Midbrain (tissue), 1 donor: ENCODE results near the gene TPSG1.
A peak's percentile ranks its signal among the peaks of the same experiment; 100 is the strongest.
"Not testable (repeated sequence)": the region's sequence is repeated elsewhere in the genome, so short reads cannot be mapped to it uniquely, and the experiment has no call there.

ENCODE experiments used
- DNase-seq: peaks from one replicate; lab custom pipeline; 2025; lab: John Stamatoyannopoulos, UW

The TPSG1 gene

DNA sequence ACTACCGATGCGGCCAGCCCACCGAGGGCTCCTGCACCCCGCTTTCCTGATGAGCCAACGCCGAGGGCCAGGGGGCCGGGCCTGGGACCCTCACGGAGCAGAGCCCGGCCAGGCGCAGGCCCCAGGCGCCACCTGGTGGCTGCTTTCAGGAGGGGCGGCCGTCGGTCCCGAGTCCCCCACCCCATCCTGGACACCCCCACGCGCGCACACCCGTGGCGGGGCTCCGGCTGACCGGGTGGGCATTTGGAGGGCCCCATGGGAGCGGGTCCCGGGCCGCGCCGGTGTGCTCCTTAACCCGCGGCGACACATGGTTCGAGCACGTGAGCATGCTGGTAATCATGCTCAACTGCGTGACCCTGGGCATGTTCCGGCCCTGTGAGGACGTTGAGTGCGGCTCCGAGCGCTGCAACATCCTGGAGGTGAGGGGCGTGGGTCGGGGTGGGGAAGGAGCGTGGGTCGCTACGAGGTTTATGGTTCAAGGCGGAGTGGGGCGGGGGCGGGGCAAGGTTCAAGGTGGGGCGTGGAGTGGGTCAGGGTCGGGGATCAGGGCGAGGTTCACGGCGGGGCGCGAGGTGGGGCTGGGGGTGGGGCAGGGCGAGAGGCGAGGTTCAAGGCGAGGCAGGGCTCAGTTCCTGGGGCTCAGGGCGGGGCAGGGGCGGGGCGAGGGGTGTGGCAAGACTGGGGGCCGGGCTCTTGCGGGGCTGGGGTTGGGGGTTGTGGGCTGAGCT, 30.2 kb downstream of the TPSG1 start:
- no peak for DNase-seq

DNA sequence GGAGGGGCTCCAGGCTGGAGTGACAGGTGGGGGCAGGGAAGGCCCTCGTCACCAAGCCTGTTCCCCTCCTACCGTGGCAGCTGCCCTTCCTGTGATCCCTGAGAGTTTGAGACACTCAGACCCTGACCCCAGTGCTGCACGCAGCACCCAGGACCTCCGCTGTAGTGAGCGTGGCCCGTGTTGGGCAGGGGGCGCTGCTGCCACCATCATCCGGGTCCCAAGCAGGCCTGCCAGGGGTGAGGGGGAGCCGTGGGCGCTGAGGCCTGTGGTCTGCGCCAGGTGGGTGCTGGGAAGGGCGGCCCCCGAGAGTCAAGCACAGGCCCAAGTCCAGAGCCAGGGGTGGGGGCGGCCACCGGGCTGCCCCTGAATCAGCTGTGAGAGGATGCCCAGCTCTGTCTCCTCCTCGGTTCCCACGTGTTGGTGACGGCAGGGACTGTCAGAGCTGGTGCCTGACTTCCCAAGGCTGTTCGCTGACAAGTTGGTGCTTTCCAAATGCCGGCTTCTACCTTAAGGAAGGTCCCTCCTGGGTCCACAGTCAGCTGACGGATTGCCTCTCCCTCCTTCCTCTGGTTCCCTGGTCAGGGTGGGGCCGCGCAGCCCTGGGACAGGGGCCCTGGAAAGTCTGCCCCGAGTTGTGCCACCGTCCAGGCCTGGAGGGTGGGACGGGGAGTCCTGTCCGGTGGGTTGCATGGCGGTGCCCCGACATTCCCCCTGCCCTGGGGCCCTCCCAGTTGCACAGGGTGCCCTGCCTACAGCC, 31.1 kb downstream of the TPSG1 start:
- DNase-seq = no peak

DNA sequence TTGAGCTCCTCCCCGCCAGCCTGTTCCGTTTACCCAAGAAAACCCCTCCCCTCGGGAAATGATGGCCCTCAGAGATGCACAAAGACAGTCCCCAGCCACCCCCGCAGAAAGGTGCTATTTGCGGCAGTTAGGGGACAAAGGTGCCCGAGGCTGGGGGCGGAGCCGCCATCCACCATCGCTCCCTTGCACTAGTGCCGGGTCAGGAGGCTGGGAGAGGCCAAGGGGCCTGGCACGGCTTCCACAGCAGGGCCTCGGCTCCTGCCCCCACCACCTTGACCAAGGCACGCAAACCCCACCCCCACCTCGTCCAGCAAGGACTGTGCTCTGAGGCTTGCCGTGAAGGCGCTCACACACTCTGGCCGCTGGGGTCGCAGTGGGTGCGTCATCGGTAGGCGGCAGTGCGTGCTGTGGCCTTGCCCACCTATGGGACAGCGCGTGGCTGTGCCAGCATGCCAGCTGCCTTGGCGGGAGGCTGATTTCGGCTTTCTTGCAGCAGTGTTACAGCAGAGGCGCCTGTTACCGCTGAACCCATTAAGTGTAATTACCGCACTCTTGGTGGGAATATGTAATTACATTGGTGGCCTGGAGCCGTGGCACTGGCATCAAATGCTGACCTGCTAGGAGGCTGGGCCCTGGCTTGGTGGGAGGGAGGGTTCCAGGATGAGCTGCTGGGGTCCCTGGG, 31.8 kb downstream of the TPSG1 start:
- DNase-seq = no peak

DNA sequence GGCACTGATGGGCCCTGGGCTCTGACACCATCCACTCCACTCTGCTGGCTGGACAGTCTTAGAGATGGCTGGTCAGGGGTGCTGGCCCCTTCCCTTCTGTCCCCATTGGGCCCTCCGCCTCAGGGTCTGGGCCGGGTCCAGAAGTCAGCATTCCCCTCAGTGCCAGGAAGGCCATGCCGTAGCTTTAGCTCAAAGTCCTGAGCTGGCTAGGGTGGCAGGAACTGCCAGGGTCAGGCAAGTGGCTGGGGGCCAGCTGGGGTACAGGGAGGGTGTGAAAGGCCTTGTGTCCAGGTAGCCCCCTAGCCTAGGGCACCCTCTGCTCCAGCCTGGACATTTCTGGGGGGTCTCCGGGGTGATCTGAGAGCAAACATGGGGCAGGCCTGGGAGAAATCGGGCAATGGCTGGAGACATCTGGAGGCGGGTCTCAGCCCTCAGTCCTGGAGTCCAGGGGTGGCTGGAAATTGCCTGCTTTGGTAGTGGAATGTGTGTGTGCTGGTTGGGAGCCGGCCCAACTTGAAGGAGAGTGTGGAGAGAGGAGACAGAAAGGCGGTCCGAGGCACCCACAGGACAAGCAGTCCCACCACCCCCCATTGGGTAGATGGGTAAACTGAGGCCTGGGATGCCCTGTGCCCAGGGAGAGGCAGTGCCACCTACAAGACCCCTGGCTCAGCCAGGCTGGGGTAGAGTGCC, 32.5 kb downstream of the TPSG1 start:
- no peak for DNase-seq

DNA sequence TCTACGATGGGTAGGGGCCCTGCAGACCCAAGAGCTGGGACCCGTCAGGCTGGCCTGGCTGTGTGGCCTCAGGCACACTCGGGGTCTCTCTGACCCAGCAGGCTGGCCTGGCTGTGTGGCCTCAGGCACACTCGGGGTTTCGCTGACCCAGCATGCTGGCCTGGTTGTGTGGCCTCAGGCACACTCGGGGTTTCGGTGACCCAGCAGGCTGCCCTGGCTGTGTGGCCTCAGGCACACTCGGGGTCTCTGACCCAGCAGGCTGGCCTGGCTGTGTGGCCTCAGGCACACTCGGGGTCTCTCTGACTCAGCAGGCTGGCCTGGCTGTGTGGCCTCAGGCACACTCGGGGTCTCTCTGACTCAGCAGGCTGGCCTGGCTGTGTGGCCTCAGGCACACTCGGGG, 34.3 kb downstream of the TPSG1 start:
- DNase-seq = not testable (repeated sequence)

DNA sequence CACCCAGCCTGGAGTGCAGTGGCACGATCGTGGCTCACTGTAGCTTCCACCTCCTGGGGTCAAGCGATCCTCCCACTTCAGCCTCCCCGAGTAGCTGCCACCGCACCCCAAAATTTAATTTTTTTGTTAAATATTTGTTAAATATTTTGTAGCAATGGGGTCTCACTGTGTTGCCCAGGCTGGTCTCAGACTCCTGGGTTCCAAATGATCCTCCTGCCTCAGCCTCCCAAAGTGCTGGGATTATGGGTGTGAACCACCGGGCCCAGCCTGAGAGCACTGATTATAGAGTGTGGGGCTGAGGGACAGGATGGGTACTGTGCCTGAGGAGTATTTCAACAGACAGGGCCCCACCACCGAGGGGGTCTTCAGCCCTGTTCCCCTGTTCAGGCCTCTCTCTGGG, 35.6 kb downstream of the TPSG1 start:
- no peak for DNase-seq

DNA sequence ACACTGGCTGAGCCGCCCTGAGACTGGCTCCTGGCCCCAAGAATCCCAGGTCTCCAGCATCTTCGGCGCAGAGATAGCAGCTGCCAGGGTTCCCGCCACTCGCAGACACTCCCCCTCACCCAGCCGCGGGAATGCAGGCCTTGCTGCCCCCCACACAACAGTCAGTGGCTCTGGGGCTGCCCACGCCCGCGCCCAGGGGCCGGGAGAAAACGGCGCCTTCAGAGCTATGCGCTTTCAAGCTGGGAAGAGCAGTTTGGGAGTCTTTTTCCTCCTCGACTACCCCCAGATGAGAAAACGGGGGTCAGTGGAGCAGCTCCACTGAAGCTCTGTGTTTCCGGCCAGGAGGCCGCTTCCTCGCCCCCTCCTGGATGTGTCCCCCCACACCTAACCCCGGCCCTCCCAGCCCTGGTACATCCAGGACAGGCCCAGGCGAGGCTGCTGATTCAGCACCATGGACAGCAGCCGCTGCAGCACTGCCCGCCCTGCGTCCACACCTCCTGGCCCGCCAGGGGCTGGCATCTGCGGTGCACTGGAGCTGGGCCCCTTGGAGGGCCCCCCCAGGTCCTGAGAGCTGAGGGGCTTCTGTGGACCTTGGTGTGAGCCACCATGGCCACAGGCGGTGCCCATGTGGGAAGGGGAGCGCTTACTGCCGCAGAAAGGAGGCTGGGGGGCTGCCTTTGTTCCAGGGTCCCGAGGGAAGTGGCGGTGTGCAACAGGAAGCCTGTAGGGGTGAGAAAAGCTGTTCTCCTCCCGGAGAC, 36.5 kb downstream of the TPSG1 start:
- DNase-seq = no peak

DNA sequence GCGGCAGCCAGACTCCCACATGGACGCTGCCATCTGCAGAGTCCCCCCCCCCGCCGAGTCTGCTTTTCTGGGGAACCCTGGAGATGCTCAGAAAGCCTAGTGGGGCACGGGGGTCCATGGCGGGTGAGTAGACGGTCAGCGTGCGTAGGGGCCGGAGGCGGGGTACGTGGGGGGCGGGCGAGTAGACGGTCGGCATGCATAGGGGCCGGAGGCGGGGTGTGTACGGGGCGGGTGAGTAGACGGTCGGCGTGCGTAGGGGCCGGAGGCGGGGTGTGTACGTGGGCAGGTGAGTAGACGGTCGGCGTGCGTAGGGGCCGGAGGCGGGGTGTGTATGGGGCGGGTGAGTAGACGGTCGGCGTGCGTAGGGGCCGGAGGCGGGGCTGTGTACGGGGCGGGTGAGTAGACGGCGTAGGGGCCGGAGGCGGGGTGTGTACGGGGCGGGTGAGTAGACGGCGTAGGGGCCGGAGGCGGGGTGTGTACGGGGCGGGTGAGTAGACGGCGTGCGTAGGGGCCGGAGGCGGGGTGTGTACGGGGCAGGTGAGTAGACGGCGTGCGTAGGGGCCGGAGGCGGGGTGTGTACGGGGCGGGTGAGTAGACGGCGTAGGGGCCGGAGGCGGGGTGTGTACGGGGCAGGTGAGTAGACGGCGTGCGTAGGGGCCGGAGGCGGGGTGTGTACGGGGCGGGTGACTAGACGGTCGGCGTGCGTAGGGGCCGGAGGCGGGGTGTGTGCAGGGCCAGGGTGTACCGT, 39.4 kb downstream of the TPSG1 start:
- not testable (repeated sequence) for DNase-seq

DNA sequence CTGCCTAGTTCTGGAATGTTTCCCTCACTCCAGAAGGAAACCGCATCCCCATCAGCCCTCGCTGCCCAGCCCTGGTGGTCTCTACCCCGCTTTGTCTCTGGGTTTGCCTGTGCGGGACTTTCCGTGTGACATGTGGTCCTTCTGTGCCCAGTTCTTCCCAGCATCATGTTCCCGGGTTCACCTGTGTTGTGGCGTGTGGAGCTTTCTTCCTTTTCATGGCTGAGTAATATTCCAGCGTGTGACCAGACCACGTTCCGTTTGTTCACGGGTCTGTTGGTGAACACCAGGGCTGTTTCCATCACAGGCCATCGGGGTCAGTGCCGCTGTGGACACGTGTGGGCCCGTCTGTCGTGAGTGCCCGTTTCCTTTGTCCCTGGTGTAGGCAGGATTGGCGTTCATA, 40.1 kb downstream of the TPSG1 start:
- no peak for DNase-seq

DNA sequence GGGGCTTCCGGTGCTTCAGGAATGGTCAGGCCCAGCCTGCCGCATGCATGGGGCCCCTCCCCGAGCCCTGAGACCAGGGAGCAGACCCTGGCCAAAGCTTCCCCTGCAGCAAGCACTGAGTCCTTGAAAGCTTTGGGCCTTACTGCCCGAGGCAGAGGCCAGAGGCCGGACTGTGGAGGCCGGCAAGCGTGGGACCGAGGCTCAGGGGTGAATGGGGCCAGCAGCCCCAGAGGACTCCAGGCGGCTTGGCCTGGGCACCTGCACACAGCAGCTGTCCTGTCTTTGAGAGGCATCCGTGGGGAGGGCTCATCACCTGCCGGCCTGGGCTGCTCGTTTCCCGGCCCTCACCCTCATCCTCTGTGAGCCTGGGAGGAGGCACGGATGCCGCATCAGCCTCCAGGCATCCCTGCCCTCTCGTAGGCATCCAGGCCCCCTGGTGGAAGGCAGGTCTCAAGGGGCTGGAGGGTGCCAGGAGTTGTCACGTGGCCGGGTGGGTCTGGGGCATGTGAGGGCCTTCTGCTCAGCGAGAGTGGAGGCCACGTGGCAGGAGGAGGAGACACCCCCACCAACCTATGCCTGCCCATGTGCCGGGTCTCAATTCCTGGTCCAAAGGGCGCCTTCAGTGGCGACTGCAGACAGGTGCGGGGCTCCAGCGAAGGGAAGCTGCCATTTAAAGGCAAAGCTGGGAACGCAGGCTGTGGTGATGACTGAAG, 40.8 kb downstream of the TPSG1 start:
- DNase-seq = no peak

DNA sequence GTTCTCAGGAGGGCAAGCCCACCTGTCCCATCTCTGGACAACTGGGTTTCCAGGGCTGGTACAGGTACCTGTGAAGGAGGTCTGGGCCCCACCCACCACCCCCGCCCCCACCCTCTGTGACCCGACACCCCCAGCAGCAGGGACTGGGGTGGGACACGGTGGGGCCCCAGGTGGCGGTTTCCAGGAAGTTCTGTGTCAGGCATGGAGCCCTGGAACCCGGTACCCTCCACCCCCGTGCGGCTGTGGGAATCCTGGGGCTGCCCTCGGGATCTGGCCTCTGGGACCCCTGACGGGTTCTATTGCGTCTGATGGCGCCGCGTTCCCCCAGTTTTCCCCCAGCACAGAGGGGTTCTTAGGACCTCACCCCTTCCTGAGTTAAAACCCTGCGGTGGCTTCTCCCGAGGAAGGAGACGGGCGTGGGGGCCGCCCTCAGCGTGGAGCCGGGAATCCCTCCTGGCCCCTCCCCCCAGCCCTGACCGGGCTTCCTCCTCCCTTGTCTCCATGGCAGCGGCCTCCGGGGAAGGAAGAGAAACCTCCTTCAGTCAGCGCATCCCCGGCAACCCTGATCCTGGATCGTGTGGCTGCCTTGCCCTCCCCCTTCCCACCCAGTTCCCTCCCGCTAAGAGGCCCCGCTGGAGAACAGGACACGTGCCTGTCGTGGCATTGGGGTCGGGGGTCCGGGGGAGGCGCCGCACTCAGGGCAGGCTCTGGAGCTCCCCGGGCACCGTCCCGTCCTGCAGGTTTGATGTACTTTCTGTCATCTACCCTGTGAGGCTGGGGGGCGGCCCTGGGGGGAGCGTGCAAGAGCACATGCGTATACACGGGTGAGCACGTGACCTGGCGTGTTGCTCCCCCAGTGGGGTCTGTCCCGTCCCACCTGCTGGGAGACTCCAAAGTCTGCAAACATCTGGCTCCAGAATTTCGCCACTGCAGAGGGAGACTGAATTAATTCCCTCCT, 41.8 kb downstream of the TPSG1 start:
- DNase-seq = peak; percentile 18

DNA sequence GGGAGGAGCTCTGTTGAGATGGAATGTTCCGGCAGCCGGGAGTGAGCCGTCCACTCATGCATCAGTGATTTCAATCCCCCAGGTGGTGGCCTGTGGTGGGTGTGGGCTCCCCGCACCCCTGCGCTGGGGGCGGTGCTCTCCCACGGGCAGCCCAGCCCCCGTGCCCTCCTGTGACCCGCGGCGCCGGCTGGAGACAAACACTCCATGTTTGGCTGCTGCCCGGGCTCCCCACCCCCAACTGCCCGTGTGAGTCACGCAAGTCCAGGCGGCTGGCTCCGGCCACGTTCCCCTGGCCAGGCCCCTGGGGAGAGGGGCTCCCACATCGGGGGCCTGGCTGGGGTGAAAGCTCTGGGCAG, 42.8 kb downstream of the TPSG1 start:
- no peak for DNase-seq

DNA sequence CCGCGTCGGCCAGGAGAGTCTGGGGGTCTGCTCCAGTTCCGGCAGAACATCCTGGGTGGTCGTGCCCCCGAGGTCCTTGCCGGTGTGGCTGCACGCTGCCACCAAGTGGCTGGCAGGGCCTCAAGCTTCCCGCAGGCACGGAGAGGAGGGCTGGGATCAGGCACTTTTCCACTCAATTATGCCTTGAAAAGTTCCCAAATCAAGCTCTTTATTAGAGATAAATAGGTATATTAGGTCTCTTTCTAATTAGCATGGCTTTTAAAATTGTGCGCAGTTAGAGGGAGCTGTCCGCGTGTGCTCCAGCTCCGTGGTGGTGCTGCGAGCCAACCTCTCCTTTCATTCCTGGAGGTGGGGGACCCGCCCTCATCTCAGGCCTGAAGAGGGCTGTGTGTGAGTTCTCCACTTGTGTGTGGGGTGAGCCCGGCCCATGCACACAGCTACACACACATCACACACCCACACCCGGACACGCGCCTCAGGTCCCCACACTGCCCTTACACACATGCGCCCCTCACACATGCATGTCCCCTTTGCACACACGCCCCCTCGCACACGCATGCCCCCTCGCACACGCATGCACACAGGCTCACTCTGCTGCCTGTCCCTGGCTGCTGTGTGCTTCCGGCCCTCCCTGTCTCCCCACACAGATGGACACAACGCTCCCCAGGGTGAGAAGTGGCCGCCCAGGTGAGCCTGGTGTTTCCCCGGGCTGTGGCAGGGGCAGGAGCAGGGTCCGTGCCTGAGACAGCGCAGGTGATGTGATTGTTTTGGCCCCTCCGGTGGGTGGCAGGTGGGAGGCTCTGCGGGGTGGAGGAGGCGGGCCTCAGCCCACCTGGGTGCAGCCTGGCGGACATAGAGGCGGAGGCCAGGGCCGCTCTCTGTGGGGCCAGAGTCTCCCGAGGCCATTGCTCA, 43.4 kb downstream of the TPSG1 start:
- DNase-seq = no peak

DNA sequence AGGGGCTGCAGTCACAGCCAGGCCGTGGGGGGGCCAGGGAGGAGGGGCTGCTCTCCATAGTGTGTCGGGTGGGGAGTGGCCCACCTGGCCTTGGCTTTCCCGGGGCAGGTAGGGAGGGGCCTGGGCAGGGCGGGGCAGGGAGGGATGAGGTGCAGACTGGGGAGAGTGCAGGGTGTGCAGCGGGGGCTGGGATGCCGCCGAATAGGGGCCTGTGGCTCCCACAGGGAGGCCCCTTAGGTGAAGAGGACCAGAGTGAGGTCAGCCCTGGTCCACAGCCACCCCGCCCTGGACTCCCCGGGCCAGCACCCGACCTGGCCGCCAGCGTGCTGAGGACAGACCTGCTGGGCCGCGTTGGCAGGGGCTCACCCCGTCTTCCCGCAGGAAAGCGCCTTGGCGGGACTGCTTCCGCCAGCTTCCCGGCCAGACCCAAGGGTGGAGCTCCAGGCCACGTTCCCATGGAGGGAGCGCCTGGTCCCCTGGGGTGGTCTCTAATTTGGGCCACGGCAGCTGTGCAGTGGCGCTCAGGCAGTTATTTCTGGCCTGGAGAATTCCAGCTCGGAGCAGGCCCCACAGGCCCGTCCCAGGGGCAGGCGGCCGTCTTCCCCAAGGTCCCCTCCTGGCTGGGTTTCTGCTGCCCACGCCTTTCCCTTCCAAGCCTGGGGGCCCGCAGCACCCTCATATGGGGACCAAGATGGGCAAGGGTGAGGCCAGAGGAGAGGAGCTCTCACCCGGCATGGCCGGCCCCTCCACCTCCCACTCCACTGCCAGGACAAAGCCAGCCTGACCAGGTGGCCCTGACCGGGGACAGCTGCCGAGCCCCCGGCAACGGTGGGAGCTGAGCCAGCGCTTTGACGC, 44.3 kb downstream of the TPSG1 start:
- DNase-seq = no peak

DNA sequence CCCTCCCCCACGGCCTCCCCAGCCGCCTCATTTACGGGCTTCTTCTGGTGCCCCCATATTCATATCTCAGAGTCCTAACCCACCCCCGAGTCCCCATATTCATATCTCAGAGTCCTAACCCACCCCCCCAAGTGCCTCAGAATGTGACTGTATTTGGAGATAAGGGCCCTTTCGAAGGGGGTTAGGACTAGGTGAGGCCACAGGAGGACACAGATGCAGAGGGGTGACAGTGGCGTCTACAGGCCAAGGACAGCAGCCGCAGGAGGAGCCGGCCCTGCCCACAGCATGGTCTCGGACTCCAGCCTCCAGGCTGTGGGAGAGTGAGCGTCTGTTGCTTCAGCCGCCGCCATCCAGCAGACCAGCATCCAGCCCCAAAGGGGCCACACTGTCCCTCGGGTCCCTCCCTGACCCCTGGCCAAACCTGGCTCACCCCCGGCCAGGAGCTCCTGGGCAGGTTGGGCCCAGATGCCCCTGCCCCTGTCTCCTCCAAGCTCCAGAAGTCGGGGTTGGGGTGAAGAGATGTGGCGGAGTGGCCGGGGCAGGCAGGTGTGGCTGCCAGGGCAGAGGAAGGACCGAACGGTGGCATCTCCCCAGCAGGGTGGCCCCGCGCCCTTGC, 46.7 kb downstream of the TPSG1 start:
- DNase-seq = no peak

DNA sequence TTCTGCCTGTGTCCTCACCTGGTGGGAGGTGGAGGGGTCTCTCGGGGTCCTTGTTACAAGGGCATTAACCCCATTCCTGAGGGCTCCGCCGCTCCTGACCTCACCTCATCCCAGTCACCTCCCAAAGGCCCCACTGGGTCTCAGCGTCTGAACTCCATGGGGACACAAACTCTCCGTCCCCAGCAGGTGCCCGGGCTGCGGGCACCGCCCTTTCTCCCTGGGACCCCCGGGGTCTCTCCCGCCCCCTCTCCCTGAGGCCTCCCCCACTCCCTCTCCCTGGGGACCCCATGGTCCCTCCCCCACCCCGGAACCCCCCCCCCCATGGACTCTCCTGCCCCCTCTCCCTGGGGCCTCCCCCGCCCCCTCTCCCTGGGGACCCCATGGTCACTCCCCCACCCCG, 47.3 kb downstream of the TPSG1 start:
- no peak for DNase-seq

DNA sequence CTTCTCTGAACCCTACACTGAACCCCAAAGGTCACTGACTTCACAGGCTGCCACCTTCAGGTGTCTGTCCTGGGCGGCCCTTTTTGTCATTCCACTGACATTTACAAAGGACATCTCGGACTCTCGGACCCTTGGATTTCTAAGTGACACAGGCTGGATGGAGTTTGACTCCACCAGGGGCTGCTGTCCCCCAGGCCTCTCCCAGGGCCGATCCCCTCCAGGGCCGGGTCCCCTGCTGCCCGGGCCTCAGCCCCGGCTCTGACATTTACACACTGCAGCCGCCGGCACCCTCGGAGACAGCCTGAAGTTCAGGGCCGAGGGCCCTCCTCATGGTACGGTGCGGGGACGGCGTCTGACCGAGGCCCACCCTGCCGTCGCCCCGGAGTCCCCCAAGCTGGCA, 48.0 kb downstream of the TPSG1 start:
- DNase-seq = no peak
